Measurements from ENCODE around the gene RAP1B.

DNA sequence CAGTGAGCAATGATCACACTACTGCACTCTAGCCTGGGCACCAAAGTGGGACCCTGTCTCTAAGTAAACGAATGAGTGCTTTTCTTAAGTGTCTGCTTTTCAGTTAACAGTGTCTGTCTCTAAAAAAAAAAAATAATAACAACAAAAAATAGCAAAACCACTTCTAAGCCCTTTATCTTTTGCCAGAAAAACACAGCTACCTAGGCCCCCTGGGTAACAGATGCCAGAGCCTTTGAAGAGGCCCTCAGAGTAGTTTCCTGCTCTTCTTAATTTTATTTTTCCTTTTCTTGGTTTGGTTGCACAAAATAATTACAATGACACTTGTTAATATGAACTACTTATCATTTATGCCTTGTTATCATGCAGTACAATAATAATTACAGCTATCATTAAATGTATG is 32.8 kb upstream of the RAP1B start:
- TF ChIP-seq, protein P1, sequence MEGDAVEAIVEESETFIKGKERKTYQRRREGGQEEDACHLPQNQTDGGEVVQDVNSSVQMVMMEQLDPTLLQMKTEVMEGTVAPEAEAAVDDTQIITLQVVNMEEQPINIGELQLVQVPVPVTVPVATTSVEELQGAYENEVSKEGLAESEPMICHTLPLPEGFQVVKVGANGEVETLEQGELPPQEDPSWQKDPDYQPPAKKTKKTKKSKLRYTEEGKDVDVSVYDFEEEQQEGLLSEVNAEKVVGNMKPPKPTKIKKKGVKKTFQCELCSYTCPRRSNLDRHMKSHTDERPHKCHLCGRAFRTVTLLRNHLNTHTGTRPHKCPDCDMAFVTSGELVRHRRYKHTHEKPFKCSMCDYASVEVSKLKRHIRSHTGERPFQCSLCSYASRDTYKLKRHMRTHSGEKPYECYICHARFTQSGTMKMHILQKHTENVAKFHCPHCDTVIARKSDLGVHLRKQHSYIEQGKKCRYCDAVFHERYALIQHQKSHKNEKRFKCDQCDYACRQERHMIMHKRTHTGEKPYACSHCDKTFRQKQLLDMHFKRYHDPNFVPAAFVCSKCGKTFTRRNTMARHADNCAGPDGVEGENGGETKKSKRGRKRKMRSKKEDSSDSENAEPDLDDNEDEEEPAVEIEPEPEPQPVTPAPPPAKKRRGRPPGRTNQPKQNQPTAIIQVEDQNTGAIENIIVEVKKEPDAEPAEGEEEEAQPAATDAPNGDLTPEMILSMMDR (IDR thresholded peaks at IDR 0.05), result no peak
- no peak for TF ChIP-seq POLR2A (IDR thresholded peaks at IDR 0.05)
